WTC11 (cell line): Measurements from ENCODE around the gene LYAR. TPM values are rescaled to one million over a fixed set of nuclear protein-coding genes. Genes with fewer than 3 reads are reported as not detected.
A peak's percentile ranks its signal among the peaks of the same experiment; 100 is the strongest.

Experiments
- ATAC-seq: fragments of 200-7000 bp; cut with Tn5 transposase; 2 replicates; pipeline ENCODE4 v1.10.0; 2021; ENCODE audit warnings: mild to moderate bottlenecking, moderate library complexity
- CTCF ChIA-PET: fragments of 300-600 bp; sonication (Branson Sonifier 250); formaldehyde crosslinking; loops from one replicate; lab custom pipeline; 2021; ENCODE audit warnings: antibody characterized with exemption; lab: Charles Lee
- POLR2A ChIA-PET: fragments of 350-600 bp; sonication (Branson Sonifier 250); formaldehyde crosslinking; loops from one replicate; lab custom pipeline; 2021; ENCODE audit warnings: antibody characterized with exemption; lab: Charles Lee
- DNase-seq: peaks from one replicate; pipeline ENCODE4 v3.0.0; 2021; ENCODE audit warnings: low spot score
- H3K27ac Mint-ChIP-seq: 2 replicates; pipeline ENCODE4 v1.8.0; 2021; ENCODE audit warnings: mixed read lengths
- H3K27me3 Mint-ChIP-seq: 2 replicates; pipeline ENCODE4 v1.8.0; 2021; ENCODE audit warnings: low read depth, mild to moderate bottlenecking, moderate library complexity, mixed read lengths
- H3K36me3 Mint-ChIP-seq: 2 replicates; pipeline ENCODE4 v1.8.0; 2021; ENCODE audit warnings: mixed read lengths
- H3K4me1 Mint-ChIP-seq: 2 replicates; pipeline ENCODE4 v1.8.0; 2022; ENCODE audit warnings: mixed read lengths
- H3K4me3 Mint-ChIP-seq: 2 replicates; pipeline ENCODE4 v1.8.0; 2021; ENCODE audit warnings: mild to moderate bottlenecking, moderate library complexity, mixed read lengths
- H3K9me3 Mint-ChIP-seq: 2 replicates; pipeline ENCODE4 v1.8.0; 2021; ENCODE audit warnings: mixed read lengths
- ATF3 ChIP-seq: sonication (generic); formaldehyde crosslinking; conservative IDR thresholded peaks from 2 replicates; pipeline ENCODE4 v1.8.1; 2022; ENCODE audit warnings: mild to moderate bottlenecking, missing genetic modification reagents
- CREB1 ChIP-seq: sonication (generic); formaldehyde crosslinking; IDR thresholded peaks from 2 replicates; pipeline ENCODE4 v1.8.0; 2023; ENCODE audit warnings: mild to moderate bottlenecking, missing genetic modification reagents
- E2F4 ChIP-seq: sonication (generic); formaldehyde crosslinking; IDR thresholded peaks from 2 replicates; pipeline ENCODE4 v1.8.1; 2022; ENCODE audit warnings: low read depth, mild to moderate bottlenecking, moderate library complexity, missing genetic modification reagents, borderline replicate concordance
- ELF4 ChIP-seq: sonication (generic); formaldehyde crosslinking; IDR thresholded peaks from 2 replicates; pipeline ENCODE4 v1.8.1; 2022; ENCODE audit warnings: low read depth, mild to moderate bottlenecking, moderate library complexity, missing genetic modification reagents
- FOXP1 ChIP-seq: sonication (generic); formaldehyde crosslinking; IDR thresholded peaks from 2 replicates; pipeline ENCODE4 v1.8.0; 2022; ENCODE audit warnings: missing genetic modification reagents, mild to moderate bottlenecking, moderate library complexity, borderline replicate concordance
- IRF2 ChIP-seq: sonication (generic); formaldehyde crosslinking; IDR thresholded peaks from 2 replicates; pipeline ENCODE4 v1.8.0; 2022; ENCODE audit warnings: low read depth, missing genetic modification reagents, borderline replicate concordance
- MAX ChIP-seq: sonication (generic); formaldehyde crosslinking; IDR thresholded peaks from 2 replicates; pipeline ENCODE4 v1.8.0; 2022; ENCODE audit warnings: mild to moderate bottlenecking, missing genetic modification reagents
- MLX ChIP-seq: sonication (generic); formaldehyde crosslinking; IDR thresholded peaks from 2 replicates; pipeline ENCODE4 v1.8.1; 2023; ENCODE audit warnings: mild to moderate bottlenecking, missing genetic modification reagents, moderate library complexity
- NFE2L1 ChIP-seq: sonication (generic); formaldehyde crosslinking; IDR thresholded peaks from 2 replicates; pipeline ENCODE4 v1.8.1; 2023; ENCODE audit warnings: missing genetic modification reagents
- NR3C1 ChIP-seq: sonication (generic); formaldehyde crosslinking; conservative IDR thresholded peaks from 2 replicates; pipeline ENCODE4 v1.8.1; 2023; ENCODE audit warnings: low read depth, mild to moderate bottlenecking, missing genetic modification reagents
- OVOL2 ChIP-seq: fragments of 250-450 bp; sonication (Bioruptor Pico); IDR thresholded peaks from 2 replicates; pipeline ENCODE4 v1.9.0; 2021; ENCODE audit warnings: mild to moderate bottlenecking, borderline replicate concordance
- SMAD4 ChIP-seq: sonication (generic); formaldehyde crosslinking; IDR thresholded peaks from 2 replicates; pipeline ENCODE4 v1.8.0; 2022; ENCODE audit warnings: mild to moderate bottlenecking, missing genetic modification reagents
- USF2 ChIP-seq: sonication (generic); formaldehyde crosslinking; IDR thresholded peaks from 2 replicates; pipeline ENCODE4 v1.8.1; 2023; ENCODE audit warnings: mild to moderate bottlenecking, missing genetic modification reagents, moderate library complexity
- ZBTB21 ChIP-seq: sonication (generic); formaldehyde crosslinking; IDR thresholded peaks from 2 replicates; pipeline ENCODE4 v1.8.1; 2023; ENCODE audit warnings: mild to moderate bottlenecking, missing genetic modification reagents, borderline replicate concordance
- ZBTB43 ChIP-seq: sonication (generic); formaldehyde crosslinking; IDR thresholded peaks from 2 replicates; pipeline ENCODE4 v1.8.1; 2023; ENCODE audit warnings: mild to moderate bottlenecking, missing genetic modification reagents
- ZNF317 ChIP-seq: sonication (generic); formaldehyde crosslinking; IDR thresholded peaks from 2 replicates; pipeline ENCODE4 v1.8.1; 2023; ENCODE audit warnings: low read depth, mild to moderate bottlenecking, moderate library complexity, missing genetic modification reagents, borderline replicate concordance
- ZNF396 ChIP-seq: fragments of 250-450 bp; sonication (Bioruptor Pico); IDR thresholded peaks from 2 replicates; pipeline ENCODE4 v1.8.0; 2021; ENCODE audit warnings: mild to moderate bottlenecking, moderate library complexity, borderline replicate concordance
- ZNF416 ChIP-seq: fragments of 250-450 bp; sonication (Bioruptor Pico); IDR thresholded peaks from 2 replicates; pipeline ENCODE4 v1.9.0; 2021; ENCODE audit warnings: mild to moderate bottlenecking, inconsistent platforms
- ZNF423 ChIP-seq: fragments of 250-450 bp; sonication (Bioruptor Pico); IDR thresholded peaks from 2 replicates; pipeline ENCODE4 v2.1.2; 2022; ENCODE audit warnings: mild to moderate bottlenecking, moderate library complexity
- total RNA-seq: library from RNA; stranded (reverse); gene quantifications from 3 replicates; pipeline ENCODE4 v1.2.3, GENCODE V29; 2021
- TF ChIP-seq, protein P1 (sequence below): sonication (generic); formaldehyde crosslinking; IDR thresholded peaks from 2 replicates; pipeline ENCODE4 v1.8.0; 2022; ENCODE audit warnings: missing genetic modification reagents
- TF ChIP-seq, protein P2 (sequence below): sonication (generic); formaldehyde crosslinking; IDR thresholded peaks from 2 replicates; pipeline ENCODE4 v1.8.1; 2022; ENCODE audit warnings: low read depth, missing genetic modification reagents, borderline replicate concordance
- TF ChIP-seq, protein P3 (sequence below): sonication (generic); formaldehyde crosslinking; IDR thresholded peaks from 2 replicates; pipeline ENCODE4 v1.8.1; 2023; ENCODE audit warnings: mild to moderate bottlenecking, missing genetic modification reagents

LYAR gene
- total RNA-seq, 1 experiment from 2014 or later, result 36.8 TPM

DNA sequence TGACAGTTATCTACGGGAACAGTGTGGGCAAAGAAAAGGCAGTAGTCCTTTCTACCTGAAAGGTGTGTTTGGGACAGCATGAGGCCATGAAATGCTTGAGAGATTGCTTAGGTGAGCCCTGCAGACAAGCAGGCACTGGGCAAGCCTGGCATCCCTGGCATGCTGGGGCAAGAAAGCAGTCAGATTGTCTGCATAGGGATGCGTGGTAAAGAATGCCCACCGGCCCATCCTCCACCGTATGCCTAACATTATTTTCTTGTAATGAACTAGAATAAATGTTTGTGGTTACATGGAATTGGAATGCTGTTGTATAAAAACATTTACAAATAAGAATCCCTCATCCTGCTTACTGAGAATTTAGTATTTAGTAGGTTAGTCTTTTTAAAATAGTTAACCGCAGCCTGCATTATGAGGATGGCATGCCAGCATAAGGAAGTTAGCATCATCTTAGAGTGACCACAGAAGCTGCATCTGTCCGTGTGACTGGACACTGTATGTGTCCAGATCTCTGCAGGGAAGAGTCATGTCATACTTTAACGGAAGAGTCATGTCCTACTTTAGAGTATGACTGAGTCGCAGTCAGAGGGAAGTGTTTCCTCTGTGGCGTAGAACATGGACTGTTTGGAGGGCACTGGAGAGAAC lies 19.0 kb upstream of the LYAR start:
- DNase-seq, result no peak
- no peak overlapping the region for H3K4me3 Mint-ChIP-seq
- POLR2A ChIA-PET, result no interaction called here

DNA sequence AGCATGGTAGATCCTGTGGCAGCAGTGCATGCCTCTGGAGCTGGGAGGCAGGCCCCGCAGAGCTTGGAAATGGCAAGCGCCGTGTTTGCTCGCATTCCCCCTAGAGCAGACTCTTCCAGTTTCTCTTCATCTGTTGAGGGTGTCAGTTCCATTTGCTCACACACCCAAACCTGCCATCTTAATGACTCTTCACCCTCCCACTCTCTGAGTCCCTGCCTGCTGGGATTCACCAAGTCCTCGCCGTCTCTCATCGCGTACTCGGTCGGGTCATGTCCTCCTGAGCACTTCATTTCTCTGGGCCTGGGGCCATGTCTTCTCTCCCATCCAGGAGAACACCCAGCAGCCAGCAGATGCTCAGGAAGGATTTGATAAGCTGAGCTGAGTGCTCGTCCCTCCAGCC lies 17.0 kb upstream of the LYAR start:
- no peaks in the 10 kb centered on the region for H3K27me3 Mint-ChIP-seq
- DNase-seq, result no peak
- no peaks in the 10 kb centered on the region for H3K4me1 Mint-ChIP-seq
- no peak for ATAC-seq
- peaks cover 13% of the 10 kb centered on the region for H3K36me3 Mint-ChIP-seq
- H3K27ac Mint-ChIP-seq, result no peak overlapping the region
- POLR2A ChIA-PET, result no interaction called here
- H3K9me3 Mint-ChIP-seq, result no peaks in the 10 kb centered on the region
- CTCF ChIA-PET, result no interaction called here
- H3K4me3 Mint-ChIP-seq, result no peak overlapping the region
- TF ChIP-seq, protein P1, sequence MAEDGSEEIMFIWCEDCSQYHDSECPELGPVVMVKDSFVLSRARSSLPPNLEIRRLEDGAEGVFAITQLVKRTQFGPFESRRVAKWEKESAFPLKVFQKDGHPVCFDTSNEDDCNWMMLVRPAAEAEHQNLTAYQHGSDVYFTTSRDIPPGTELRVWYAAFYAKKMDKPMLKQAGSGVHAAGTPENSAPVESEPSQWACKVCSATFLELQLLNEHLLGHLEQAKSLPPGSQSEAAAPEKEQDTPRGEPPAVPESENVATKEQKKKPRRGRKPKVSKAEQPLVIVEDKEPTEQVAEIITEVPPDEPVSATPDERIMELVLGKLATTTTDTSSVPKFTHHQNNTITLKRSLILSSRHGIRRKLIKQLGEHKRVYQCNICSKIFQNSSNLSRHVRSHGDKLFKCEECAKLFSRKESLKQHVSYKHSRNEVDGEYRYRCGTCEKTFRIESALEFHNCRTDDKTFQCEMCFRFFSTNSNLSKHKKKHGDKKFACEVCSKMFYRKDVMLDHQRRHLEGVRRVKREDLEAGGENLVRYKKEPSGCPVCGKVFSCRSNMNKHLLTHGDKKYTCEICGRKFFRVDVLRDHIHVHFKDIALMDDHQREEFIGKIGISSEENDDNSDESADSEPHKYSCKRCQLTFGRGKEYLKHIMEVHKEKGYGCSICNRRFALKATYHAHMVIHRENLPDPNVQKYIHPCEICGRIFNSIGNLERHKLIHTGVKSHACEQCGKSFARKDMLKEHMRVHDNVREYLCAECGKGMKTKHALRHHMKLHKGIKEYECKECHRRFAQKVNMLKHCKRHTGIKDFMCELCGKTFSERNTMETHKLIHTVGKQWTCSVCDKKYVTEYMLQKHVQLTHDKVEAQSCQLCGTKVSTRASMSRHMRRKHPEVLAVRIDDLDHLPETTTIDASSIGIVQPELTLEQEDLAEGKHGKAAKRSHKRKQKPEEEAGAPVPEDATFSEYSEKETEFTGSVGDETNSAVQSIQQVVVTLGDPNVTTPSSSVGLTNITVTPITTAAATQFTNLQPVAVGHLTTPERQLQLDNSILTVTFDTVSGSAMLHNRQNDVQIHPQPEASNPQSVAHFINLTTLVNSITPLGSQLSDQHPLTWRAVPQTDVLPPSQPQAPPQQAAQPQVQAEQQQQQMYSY, result no peak
- no peak for TF ChIP-seq ELF4 (CRISPR knock-in tag)
- no peak for TF ChIP-seq MLX (CRISPR knock-in tag)
- no peak for TF ChIP-seq NR3C1 (CRISPR knock-in tag)

More for the DNA sequence above, 19.0 kb upstream of the LYAR start:
- H3K4me1 Mint-ChIP-seq, result no peaks in the 10 kb centered on the region
- peaks cover 7% of the 10 kb centered on the region for H3K36me3 Mint-ChIP-seq
- H3K27me3 Mint-ChIP-seq, result no peaks in the 10 kb centered on the region
- H3K9me3 Mint-ChIP-seq, result no peaks in the 10 kb centered on the region
- no peak for ATAC-seq
- TF ChIP-seq E2F4 (CRISPR knock-in tag) (no peak), ZNF416 (CRISPR knock-in tag) (no peak), NFE2L1 (CRISPR knock-in tag) (no peak), IRF2 (CRISPR knock-in tag) (no peak), SMAD4 (no peak), ZNF396 (no peak), CREB1 (CRISPR knock-in tag) (no peak), ATF3 (CRISPR knock-in tag) (no peak), ZNF423 (CRISPR knock-in tag) (no peak), USF2 (CRISPR knock-in tag) (no peak), MAX (CRISPR knock-in tag) (no peak), OVOL2 (CRISPR knock-in tag) (no peak), ZNF317 (no peak), FOXP1 (CRISPR knock-in tag) (no peak), ZBTB43 (CRISPR knock-in tag) (no peak), ZBTB21 (CRISPR knock-in tag) (no peak)
- TF ChIP-seq, protein P2, sequence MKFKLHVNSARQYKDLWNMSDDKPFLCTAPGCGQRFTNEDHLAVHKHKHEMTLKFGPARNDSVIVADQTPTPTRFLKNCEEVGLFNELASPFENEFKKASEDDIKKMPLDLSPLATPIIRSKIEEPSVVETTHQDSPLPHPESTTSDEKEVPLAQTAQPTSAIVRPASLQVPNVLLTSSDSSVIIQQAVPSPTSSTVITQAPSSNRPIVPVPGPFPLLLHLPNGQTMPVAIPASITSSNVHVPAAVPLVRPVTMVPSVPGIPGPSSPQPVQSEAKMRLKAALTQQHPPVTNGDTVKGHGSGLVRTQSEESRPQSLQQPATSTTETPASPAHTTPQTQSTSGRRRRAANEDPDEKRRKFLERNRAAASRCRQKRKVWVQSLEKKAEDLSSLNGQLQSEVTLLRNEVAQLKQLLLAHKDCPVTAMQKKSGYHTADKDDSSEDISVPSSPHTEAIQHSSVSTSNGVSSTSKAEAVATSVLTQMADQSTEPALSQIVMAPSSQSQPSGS (CRISPR knock-in tag), result no peak
- TF ChIP-seq, protein P3, sequence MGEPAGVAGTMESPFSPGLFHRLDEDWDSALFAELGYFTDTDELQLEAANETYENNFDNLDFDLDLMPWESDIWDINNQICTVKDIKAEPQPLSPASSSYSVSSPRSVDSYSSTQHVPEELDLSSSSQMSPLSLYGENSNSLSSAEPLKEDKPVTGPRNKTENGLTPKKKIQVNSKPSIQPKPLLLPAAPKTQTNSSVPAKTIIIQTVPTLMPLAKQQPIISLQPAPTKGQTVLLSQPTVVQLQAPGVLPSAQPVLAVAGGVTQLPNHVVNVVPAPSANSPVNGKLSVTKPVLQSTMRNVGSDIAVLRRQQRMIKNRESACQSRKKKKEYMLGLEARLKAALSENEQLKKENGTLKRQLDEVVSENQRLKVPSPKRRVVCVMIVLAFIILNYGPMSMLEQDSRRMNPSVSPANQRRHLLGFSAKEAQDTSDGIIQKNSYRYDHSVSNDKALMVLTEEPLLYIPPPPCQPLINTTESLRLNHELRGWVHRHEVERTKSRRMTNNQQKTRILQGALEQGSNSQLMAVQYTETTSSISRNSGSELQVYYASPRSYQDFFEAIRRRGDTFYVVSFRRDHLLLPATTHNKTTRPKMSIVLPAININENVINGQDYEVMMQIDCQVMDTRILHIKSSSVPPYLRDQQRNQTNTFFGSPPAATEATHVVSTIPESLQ (CRISPR knock-in tag), result no peak
- peak overlapping the region; percentile 19; the same call in 1 of the 2 replicates for H3K27ac Mint-ChIP-seq
- CTCF ChIA-PET, result no interaction called here
